Endothelial cell (in vitro differentiated cells): ENCODE measurements around the gene AHDC1. TPM values are rescaled to one million over a fixed set of nuclear protein-coding genes. Genes with fewer than 3 reads are reported as not detected.

Experiments used
- DNase-seq: peaks from one replicate; pipeline ENCODE4 v3.0.0; 2021; ENCODE audit warnings: low spot score
- H3K27ac Mint-ChIP-seq: one replicate; pipeline ENCODE4 v1.8.0; 2021; ENCODE audit warnings: mixed read lengths, inconsistent platforms; ENCODE audit not compliant: unreplicated experiment
- H3K27me3 Mint-ChIP-seq: one replicate; pipeline ENCODE4 v1.8.0; 2021; ENCODE audit warnings: mild to moderate bottlenecking, moderate library complexity, mixed read lengths, inconsistent platforms; ENCODE audit not compliant: unreplicated experiment
- H3K36me3 Mint-ChIP-seq: one replicate; pipeline ENCODE4 v1.8.0; 2021; ENCODE audit warnings: mild to moderate bottlenecking, low read depth, mixed read lengths, inconsistent platforms; ENCODE audit not compliant: unreplicated experiment
- H3K4me1 Mint-ChIP-seq: one replicate; pipeline ENCODE4 v1.8.0; 2021; ENCODE audit warnings: mild to moderate bottlenecking, mixed read lengths, inconsistent platforms; ENCODE audit not compliant: unreplicated experiment
- H3K4me3 Mint-ChIP-seq: one replicate; pipeline ENCODE4 v1.8.0; 2021; ENCODE audit warnings: mild to moderate bottlenecking, mixed read lengths, inconsistent platforms; ENCODE audit not compliant: unreplicated experiment
- H3K9me3 Mint-ChIP-seq: one replicate; pipeline ENCODE4 v1.8.0; 2021; ENCODE audit warnings: mixed read lengths, inconsistent platforms; ENCODE audit not compliant: unreplicated experiment
- CTCF ChIP-seq: fragments of 200-600 bp; sonication (generic); IDR thresholded peaks from one replicate; pipeline ENCODE4 v1.5.0; 2021; ENCODE audit warnings: antibody characterized with exemption; ENCODE audit not compliant: unreplicated experiment
- total RNA-seq: library from RNA; stranded (reverse); fragmentation: NEBNext Ultra II Directional; extraction: Animal tissue kit (Norgen Biotek cat#: 25700); gene quantifications from one replicate; pipeline ENCODE4 v1.2.1, GENCODE V29; 2021; ENCODE audit not compliant: unreplicated experiment

AHDC1 gene
- total RNA-seq, 1 donor from 2014 or later, result 48.0 TPM

- Mint-ChIP-seq H3K27me3 (peaks cover 9% of the 10 kb centered on the region), H3K36me3 (peaks cover 4% of the 10 kb centered on the region), H3K4me3 (peak overlapping the region; percentile 91), H3K9me3 (no peaks in the 10 kb centered on the region), H3K4me1 (peaks cover 32% of the 10 kb centered on the region), H3K27ac (peak overlapping the region; percentile 24)
- no peak for DNase-seq
- no peak for TF ChIP-seq CTCF
These were observed 4.1 kb downstream of the AHDC1 start for GRCh38 chr1:27599605-27600497.

- no peak overlapping the region for H3K27ac Mint-ChIP-seq
- H3K27me3 Mint-ChIP-seq, result peaks cover 6% of the 10 kb centered on the region
- H3K4me1 Mint-ChIP-seq, result peaks cover 34% of the 10 kb centered on the region
- H3K4me3 Mint-ChIP-seq, result no peak overlapping the region
- no peaks in the 10 kb centered on the region for H3K9me3 Mint-ChIP-seq
- H3K36me3 Mint-ChIP-seq, result peaks cover 4% of the 10 kb centered on the region
- no peak for TF ChIP-seq CTCF
- DNase-seq, result no peak
These were observed 4.9 kb downstream of the AHDC1 start for GRCh38 chr1:27598902-27599528.

- Mint-ChIP-seq H3K9me3 (no peaks in the 10 kb centered on the region), H3K27ac (no peak overlapping the region), H3K4me1 (peaks cover 36% of the 10 kb centered on the region), H3K36me3 (peaks cover 4% of the 10 kb centered on the region), H3K27me3 (peaks cover 6% of the 10 kb centered on the region), H3K4me3 (no peak overlapping the region)
- peak; percentile 27 for DNase-seq
- TF ChIP-seq CTCF, result no peak
These were observed 5.7 kb downstream of the AHDC1 start for GRCh38 chr1:27598295-27598687.

- Mint-ChIP-seq H3K4me1 (peaks cover 36% of the 10 kb centered on the region), H3K4me3 (no peak overlapping the region), H3K36me3 (peaks cover 4% of the 10 kb centered on the region), H3K27me3 (peaks cover 6% of the 10 kb centered on the region), H3K9me3 (no peaks in the 10 kb centered on the region), H3K27ac (no peak overlapping the region)
- DNase-seq, result no peak
- TF ChIP-seq CTCF, result no peak
These were observed 6.2 kb downstream of the AHDC1 start for GRCh38 chr1:27597516-27598294.
